Heart left ventricle (tissue), 16 donors: Measurements from ENCODE around the gene C3. TPM values are rescaled to one million over a fixed set of nuclear protein-coding genes. Genes with fewer than 3 reads are reported as not detected.
A peak's percentile ranks its signal among the peaks of the same experiment; 100 is the strongest.

ENCODE experiments used
- ATAC-seq, 4 donors: fragments of 200-7000 bp; cut with Tn5 transposase; one replicate each; pipeline ENCODE4 v1.9.1; 2020 to 2022; ENCODE audit warnings: moderate library complexity in 4 of 4, mild to moderate bottlenecking in 3 of 4, moderate number of reproducible peaks in 1 of 4
- DNase-seq, 5 donors: peaks; one replicate each; pipeline ENCODE4 v3.0.0-alpha.2; 2020
- H3K27ac ChIP-seq, 12 donors: fragments of 200-600 bp; sonication (generic) in 4 of 12; one replicate each; pipeline versions ENCODE4 v1.5.0 to v1.8.0; 2016 to 2022; ENCODE audit warnings: mild to moderate bottlenecking in 2 of 12
- H3K27me3 ChIP-seq, 9 donors: fragments of 200-600 bp; sonication (generic) in 2 of 9; one replicate each; pipeline versions ENCODE4 v1.5.1 to v1.8.0; 2016 to 2022; ENCODE audit warnings: mild to moderate bottlenecking in 3 of 9
- H3K36me3 ChIP-seq, 9 donors: fragments of 200-600 bp; sonication (generic) in 2 of 9; one replicate each; pipeline versions ENCODE4 v1.5.0 to v1.8.0; 2018 to 2022; ENCODE audit warnings: mild to moderate bottlenecking in 2 of 9
- H3K4me1 ChIP-seq, 12 donors: fragments of 200-600 bp; sonication (generic) in 4 of 12; one replicate each; pipeline versions ENCODE4 v1.5.0 to v1.8.0; 2016 to 2022; ENCODE audit warnings: mild to moderate bottlenecking in 3 of 12
- H3K4me3 ChIP-seq, 12 donors: fragments of 200-600 bp; sonication (generic) in 4 of 12; one replicate each; pipeline versions ENCODE4 v1.5.0 to v1.8.0; 2017 to 2022; ENCODE audit warnings: mild to moderate bottlenecking in 9 of 12, moderate library complexity in 4 of 12
- H3K9me3 ChIP-seq, 12 donors: fragments of 200-600 bp; sonication (generic) in 4 of 12; one replicate each; pipeline versions ENCODE4 v1.5.0 to v1.8.0; 2016 to 2022; ENCODE audit warnings: mild to moderate bottlenecking in 1 of 12
- CTCF ChIP-seq, 12 donors: fragments of 200-600 bp; sonication (generic) in 4 of 12; IDR thresholded peaks; one replicate each; pipeline versions ENCODE4 v1.5.0 to v1.8.0; 2018 to 2022; ENCODE audit warnings: antibody characterized with exemption in 12 of 12, mild to moderate bottlenecking in 5 of 12
- POLR2A ChIP-seq, 2 donors: fragments of 450-650 bp; IDR thresholded peaks; one replicate each; pipeline ENCODE4 v1.6.1; 2017; ENCODE audit warnings: antibody characterized with exemption in 2 of 2, mild to moderate bottlenecking in 2 of 2, moderate library complexity in 2 of 2
- WGBS, 4 donors: extraction: QIAGEN DNeasy Blood & Tissue Kit in 2 of 4; methylation state at CpG; one replicate each; pipeline versions ENCODE4 v1.1.5 to v1.1.7; 2013 to 2018; 5-methylcytosine and 5-hydroxymethylcytosine counted together
- intact Hi-C, 10 donors: fragments of 100-400 bp; cut with DNase I; formaldehyde crosslinking; loops; one replicate each; pipeline versions ENCODE4 v1.11.1 to v1.14.2; 2022
- polyA plus RNA-seq, 2 donors: library from polyadenylated mRNA; stranded (reverse); fragments of 200-250 nt; gene quantifications; one replicate each; pipeline ENCODE4 v1.2.3, GENCODE V29; 2013
- total RNA-seq, 9 donors: library from RNA; depleted of rRNA in 2 of 9; stranded (reverse); fragments of >200 nt in 2 of 9; fragmentation: NEBNext Ultra II Directional in 3 of 9; extraction: Animal tissue kit (Norgen Biotek cat#: 25700) in 3 of 9; gene quantifications; one replicate each; pipeline versions ENCODE4 v1.1.0 to v1.2.4, GENCODE V29; 2016 to 2023
- donor health status: ischemic (EF 13 %, LVEDD 7.1; RV severe dilation, severe dysfunction).
- donor health status: healthy with polysubstance abuse.
- donor health status: DM: no; HTN: yes; CAD: no.
- donor health status: DM: no; HTN: no; CAD: no.
- donor health status: ischemic (EF 25% LVEDD 6.9; RV normal size, moderate dysfunction).
- donor health status: ischemic (EF 25% LVEDD 5.7; RV mildly dilated, moderate dysfunction).
- donor health status: healthy.
- donor health status: DM: yes; HTN: yes; CAD: no.
- donor health status: ischemic (EF 35%, LVEDD 5.7; RV mildly dilated, moderate dysfunction).
- donor health status: nonischemic (EF 11% LVEDD 7.7; RV severe dilation, severe dysfunction).
- donor health status: DM: yes; HTN: yes; CAD: no.
- donor health status: PGD.
- donor health status: ischemic (EF 29% LVEDD 5.4; RV normal size, mild dysfunction).
- donor health status: nonischemic (EF 23%, LVEDD 6.1; RV moderate dilation, normal function).

C3 gene
- total and polyA plus RNA-seq, 11 donors, result 31.7 to 1,888 (median 81.0) TPM

DNA sequence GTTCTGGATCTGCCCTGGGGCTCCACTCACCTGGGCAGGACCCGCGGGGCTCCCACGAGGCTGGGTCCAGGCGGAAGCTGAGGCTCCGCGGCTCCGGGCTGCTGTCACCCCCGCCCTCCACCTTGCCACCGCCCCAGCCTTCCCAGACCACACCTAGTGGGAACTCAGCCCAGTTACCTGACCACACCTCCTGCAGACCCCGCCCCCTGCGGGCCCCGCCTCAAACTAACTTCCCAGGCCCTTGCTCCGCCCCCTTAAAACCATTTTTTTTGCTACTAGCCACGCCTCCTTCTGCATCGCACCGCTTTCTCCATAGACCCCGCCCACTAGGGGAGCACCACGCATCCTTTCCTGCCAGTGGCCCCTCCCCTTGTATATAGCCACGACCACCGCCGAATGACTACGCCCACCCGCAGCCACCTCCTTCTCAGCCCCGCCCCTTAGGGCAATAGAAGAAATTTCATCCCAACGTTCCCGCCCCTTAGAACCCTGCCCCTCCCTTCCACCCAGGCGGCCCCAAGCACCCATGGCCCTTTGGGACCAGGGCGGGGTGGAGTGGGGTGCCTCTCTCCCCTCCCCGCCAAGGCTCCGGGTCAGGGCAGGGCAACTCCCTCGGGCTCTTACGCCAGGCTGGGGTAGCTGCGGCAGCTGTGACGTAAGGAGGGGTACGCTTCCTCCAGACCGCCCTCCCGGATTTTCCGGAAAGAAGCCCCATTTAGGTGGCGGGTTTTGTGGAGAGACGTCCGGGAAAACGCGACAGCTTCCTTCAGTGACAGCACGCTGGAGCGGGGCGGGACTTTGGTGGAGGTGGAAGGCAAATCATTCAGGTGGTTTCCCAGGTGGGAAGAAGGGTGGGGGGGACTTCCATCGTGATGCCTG lies 47.1 kb upstream of the C3 start, which contains the start of gene SH2D3A:
Gene SH2D3A, minus strand, starts transcription at position 79 of the 879 bp plus-strand sequence. CDS start 3,687 bp downstream, outside the sequence.
- 2 to 4% (median 3%) methylated on average over 46 to 47 of the region's 47 CpGs for WGBS, 4 donors
- no peak for TF ChIP-seq CTCF (IDR thresholded peaks at IDR 0.05)
- TF ChIP-seq POLR2A (IDR thresholded peaks at IDR 0.05), result no peak
- peaks cover 0 to 26% (median 10%) of the 10 kb centered on the region in 12 donors for H3K4me1 ChIP-seq
- ATAC-seq, result peak; percentile 27 to 77 (median 74)
- peak within 1 kb of the TSS in 4 of 12 donors; percentile 39 to 72 (median 58) for H3K27ac ChIP-seq
- peak; percentile 42 to 84 (median 64) for DNase-seq
- no peaks in the 10 kb centered on the region for H3K9me3 ChIP-seq
- intact Hi-C loops, result loop anchor here in 3 of 10 donors (2.0 to 10.0 kb wide), 3 partner anchors 29 to 135 kb away; partner anchors contain the start of gene TRIP10 (in 1 of the 3)
- H3K27me3 ChIP-seq, result peaks cover 9 to 32% (median 12%) of the 10 kb centered on the region in 9 donors
- peak within 1 kb of the TSS in 9 of 12 donors; percentile 15 to 54 (median 41) for H3K4me3 ChIP-seq
- no peaks in the 10 kb centered on the region for H3K36me3 ChIP-seq

DNA sequence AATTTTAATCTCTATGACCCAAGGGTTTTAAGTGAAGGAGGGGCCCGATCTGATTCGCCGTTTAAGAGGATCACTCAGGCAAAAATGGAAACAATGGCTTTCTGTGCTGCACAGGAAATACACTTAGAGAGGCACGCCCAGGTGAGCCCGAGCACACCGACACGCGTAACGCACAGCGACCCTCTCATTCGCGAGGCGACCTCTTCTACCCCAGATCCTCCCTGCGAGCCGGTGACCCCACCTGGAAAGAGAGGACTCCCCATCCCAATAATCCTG lies 46.6 kb upstream of the C3 start:
- Histone ChIP-seq H3K9me3 (no peaks in the 10 kb centered on the region), H3K4me1 (peaks cover 0 to 26% (median 10%) of the 10 kb centered on the region in 12 donors), H3K27ac (peak overlapping the region in 4 of 12 donors; percentile 39 to 72 (median 48)), H3K27me3 (peaks cover 9 to 32% (median 12%) of the 10 kb centered on the region in 9 donors), H3K36me3 (no peaks in the 10 kb centered on the region), H3K4me3 (peak overlapping the region in 9 of 12 donors; percentile 15 to 54 (median 41))
- TF ChIP-seq CTCF (IDR thresholded peaks at IDR 0.05), result no peak
- TF ChIP-seq POLR2A (IDR thresholded peaks at IDR 0.05), result no peak
- DNase-seq (no peak), ATAC-seq (peak in 3 of 4 donors; percentile 8 to 38 (median 33))
- intact Hi-C loops, result loop anchor here in 2 of 10 donors (5.0 to 10.0 kb wide), 2 partner anchors 132 to 135 kb away; no protein-coding TSS in a partner anchor
- WGBS, 4 donors, result 1 to 2% (median 2%) methylated on average over 15 of the region's 15 CpGs

DNA sequence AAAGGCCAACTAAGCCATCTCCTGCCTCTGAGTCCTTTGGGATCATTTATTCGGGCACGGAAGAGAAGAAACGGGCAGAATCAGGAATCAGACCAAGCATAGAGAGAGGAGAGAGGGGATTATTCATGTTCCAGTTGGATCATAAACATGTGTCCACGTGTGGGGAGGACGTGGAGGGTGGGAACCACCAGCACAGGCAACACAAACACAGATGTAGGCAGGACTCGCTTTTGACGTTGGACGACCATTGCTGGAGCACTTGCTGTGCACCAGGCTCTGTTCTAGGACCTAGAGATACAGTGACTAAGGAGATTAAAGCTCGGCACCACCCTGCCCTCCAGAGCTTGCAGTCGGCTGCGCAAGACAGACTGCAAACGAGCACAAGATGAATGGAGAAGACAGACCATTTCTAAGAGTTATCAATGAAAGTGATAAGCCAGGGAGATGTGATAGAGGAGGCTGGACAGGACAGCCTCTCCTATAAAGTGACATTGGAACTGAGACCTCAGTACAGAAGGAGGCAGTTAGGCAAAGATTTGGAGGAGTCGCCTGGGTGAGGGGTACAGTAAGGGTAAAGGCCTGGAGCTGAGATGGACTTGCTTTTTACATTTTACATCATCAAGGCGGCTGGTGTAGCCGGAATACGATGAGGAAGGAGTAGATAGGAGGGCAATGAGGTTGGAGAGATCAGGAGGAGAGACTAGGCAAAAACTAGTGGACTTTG lies 46.1 kb upstream of the C3 start:
- peak overlapping the region in 2 of 12 donors; percentile 43 to 53 for H3K27ac ChIP-seq
- no peak for TF ChIP-seq CTCF (IDR thresholded peaks at IDR 0.05)
- no peak for TF ChIP-seq POLR2A (IDR thresholded peaks at IDR 0.05)
- intact Hi-C loops, result loop anchor here in 2 of 10 donors (5.0 to 10.0 kb wide), 2 partner anchors 132 to 134 kb away; no protein-coding TSS in a partner anchor
- peak overlapping the region in 6 of 12 donors; percentile 33 to 54 (median 43) for H3K4me3 ChIP-seq
- H3K27me3 ChIP-seq, result peaks cover 9 to 32% (median 12%) of the 10 kb centered on the region in 9 donors
- DNase-seq, result no peak
- no peak for ATAC-seq
- H3K36me3 ChIP-seq, result no peaks in the 10 kb centered on the region
- H3K4me1 ChIP-seq, result peaks cover 0 to 26% (median 10%) of the 10 kb centered on the region in 12 donors
- no peaks in the 10 kb centered on the region for H3K9me3 ChIP-seq
- WGBS, 4 donors, result 29 to 33% (median 32%) methylated on average over 16 of the region's 16 CpGs
